HG02943 (cell line): ENCODE data around the gene PRDM2.

ENCODE experiments used
- ATAC-seq: cut with Tn5 transposase; IDR thresholded peaks from one replicate; pipeline ENCODE4 v1.9.1; 2021; ENCODE audit warnings: mild to moderate bottlenecking, low read depth, moderate library complexity; ENCODE audit not compliant: unreplicated experiment

The PRDM2 gene

DNA sequence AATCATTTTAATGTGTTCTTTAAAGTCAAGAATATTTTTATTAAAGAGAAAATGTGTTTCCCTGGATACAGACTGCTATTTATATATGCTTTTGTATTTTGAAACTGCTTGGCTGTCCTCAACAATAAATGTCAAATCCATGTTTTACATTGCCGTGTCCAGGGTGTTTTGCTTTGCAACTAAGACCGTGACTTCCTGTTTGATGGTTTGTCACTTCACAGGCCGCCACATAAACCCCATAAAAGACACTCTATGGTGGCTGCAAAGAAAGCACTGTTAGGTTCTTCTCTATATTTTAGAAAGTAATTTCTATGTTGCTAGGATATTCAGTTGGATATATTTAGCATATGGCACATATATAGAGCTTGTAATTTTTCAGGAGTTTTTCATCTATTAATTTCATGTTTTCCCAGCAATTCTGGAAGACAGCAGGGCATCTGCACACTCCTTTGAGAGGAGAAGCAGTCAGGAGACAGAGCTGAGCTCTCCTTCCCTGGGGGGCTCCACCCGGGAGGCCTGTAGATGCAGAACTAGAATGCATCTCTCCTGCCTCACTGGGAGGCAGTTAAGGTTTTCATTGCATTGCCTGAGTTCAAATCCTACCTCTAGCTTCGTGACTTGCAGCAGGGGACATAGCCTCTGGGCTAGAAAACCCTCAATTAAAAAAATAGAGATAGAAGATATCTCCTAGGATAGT, 33.1 kb downstream of the PRDM2 start:
- ATAC-seq = no peak

DNA sequence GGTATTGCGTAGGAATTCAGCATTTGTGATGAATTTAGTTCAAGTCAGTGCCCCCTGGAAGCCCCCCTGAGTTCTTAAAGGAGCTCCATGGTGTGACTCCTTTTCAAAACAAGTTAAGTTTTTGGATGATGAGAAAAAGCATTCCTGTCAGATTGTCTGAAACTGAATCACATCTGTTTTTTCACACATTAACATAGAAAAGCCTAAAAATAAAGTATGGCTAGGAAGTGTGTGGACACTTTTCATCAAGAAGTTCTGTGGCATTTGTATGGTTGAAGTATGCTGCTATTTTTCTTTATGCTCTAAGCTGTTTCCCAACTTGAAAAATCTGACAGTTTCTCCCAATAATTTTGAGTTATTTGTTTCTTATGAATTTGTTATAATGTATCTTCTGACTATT, 33.7 kb downstream of the PRDM2 start:
- ATAC-seq = no peak

DNA sequence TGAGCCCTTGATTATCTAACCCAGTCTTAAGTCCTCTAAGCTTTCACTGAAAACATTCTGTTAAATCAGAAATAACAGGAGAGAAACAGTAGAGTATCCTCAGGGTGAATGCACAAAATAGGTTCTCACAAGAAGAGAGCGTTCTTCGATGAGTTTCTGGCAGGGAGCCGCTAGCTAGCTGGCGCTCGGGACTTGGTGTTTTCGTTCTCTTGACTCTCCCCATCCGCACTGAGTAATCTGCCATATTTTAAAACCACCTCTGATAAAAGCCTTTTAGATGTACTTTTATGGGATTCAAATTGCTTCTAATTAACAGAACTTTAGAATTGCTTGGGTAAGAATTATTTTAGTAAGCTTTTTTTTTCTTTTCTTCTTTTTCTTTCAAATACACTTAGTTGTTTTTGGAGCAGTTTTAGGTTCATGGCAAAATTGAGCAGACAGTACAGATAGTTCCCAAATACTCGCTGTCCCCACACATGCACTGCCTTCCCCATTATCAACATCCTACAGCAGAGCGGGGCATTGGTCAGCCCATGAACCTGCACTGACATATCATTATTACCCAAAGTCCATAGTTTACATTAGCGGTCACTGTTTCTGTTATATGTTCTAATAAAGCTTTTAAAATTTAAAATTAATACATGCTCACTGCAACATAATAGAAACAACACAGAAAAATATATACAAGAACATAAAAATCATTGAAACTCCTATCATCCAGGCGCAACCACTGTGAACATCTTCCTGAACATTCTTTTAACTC, 35.4 kb downstream of the PRDM2 start:
- ATAC-seq = no peak

DNA sequence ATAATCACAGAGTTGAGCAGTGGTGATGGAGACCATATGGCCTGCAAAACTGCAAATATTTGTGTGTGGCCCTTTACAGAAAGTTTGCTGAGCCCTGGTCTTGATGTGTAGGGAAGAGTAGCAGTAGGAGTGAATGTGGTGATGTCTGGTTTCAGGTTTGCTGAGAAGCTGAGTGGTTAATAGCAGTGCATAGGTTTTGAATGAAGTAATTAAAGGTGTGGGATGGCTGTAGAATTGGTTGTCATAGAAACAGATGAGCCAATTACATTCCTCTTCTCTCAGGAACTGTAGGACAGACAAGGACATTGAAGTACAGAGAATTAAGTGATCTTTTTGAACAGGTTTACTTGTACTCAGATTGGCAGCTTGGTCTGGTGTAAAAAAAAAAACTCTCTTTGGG, 37.4 kb downstream of the PRDM2 start:
- ATAC-seq = no peak

DNA sequence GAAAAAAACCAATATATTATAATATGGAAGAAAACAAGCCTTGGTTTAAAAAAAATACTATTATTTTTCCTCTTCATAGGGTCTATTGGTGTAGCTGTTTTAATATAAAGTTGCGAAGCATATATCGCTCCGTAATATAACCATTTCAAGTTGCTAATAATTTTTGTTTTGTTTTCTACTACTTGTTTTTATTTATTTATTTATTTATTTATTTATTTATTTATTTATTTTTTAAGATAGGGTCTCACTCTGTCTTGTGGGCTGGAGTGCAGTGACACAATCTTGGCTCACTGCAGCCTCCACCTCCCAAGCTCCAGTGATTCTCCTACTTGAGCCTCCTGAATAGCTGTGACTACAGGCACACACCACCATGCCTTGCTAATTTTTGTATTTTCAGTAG, 46.4 kb downstream of the PRDM2 start:
- no peak for ATAC-seq

DNA sequence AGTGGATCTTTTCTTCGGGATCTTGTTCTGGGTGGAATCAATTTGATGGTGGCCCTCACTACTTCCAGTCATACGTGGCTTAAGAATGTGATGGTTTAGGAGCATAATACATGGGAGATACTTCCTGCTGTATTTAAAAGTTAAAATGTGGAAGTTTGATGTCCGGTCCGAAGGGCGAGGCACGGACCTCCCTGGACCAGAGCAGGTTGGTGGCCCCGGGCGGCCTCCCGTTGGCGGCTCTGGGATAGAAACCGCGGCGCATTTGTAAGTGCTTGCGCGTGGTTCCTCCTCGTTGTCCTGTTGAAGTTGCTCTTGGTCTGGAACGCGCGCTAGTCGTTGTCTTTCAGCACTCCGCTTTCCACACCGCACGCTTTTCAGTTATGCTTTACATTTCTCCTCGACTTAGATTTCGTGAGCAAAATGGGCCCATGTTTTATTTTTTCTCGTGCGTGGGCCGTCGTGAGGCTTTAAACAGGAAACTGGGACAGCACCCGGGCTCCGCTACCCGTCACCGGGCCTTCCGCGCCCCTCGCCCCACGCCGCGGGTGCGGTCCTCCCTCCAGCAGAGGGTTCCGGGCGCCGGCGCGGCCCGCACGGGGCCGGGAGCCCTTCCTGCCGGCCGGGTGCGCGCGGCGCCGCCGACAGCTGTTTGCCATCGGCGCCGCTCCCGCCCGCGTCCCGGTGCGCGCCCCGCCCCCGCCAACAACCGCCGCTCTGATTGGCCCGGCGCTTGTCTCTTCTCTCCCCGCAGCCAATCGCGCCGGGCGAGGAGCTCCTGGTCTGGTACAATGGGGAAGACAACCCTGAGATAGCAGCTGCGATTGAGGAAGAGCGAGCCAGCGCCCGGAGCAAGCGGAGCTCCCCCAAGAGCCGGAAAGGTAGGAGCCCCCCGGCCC, 48.9 kb downstream of the PRDM2 start:
- ATAC-seq = peak; percentile 88

DNA sequence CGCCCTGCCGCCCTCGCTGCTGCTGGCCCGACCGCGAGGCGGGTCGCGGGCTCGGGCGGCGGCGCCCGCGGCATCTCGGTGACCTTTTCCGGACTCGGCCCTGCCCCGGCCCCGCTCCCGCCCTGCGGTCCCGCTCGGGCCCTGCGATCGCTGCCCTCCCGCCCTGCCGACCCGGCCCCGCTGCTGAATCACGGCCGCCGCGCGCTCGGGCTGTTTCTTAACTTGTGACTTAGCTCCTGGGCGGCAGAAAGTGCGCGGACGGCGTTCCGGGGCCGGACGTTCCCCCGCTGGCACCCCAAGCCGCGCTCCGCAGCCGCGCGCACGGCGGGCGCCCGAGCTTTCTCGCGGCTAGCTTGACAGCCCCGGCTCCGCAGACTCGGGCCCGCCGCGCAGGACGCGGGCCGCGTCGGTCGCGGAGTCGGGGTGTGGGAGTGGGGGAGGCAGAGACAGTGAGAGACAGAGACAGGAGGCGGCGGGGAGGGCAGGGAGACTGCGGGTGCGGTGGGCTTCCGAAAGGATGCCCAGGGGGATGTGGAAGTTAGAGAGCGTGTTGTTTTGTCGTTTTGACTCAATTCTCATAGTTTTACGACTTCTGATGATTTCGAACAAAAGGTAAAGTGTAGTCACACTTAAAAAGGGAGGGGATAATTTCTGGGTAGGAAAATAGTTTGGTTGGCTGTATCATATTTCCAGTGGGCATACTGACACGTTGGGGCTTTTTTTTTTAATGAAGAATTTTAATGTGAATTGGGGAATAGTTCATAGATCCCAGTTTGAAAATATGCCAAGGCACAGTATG, 49.8 kb downstream of the PRDM2 start:
- peak; percentile 35 for ATAC-seq

DNA sequence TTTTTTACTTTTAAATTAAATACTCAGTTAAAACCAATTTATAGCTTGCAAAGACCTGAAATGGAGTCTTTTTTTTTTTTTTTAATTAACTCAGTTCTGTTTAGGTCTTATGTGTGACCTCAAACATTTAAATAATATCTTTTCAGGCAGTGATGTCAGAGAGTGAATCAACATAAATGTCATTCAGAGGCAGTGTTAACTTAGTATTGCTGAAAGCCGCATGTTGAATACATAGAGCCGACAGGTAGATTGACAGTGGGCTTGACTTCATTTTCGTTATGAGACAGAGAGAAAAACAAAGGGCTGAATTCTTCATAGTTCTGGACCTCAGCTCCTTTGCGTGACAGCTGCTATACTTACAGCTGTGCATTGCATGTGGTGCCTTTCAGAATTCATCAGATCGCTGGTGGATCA, 51.5 kb downstream of the PRDM2 start:
- no peak for ATAC-seq

DNA sequence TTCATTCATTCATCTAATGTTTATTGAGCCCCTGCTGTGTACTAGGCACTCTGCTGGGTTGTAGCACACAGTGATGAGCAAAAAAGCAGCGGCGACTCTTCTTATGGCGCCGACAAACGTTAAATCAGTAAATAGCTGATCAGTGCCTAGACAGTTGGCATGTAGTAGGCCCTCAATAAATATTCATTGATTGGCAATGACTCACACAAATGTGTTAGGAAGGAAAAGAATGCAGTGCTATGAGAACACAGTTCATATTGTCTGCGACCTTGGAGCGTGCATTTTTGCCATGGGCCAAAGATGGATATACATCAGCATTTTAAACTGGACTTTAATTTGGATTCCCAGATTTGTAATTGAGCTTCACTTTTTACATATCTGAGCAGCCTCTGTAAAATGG, 52.0 kb downstream of the PRDM2 start:
- ATAC-seq = no peak

DNA sequence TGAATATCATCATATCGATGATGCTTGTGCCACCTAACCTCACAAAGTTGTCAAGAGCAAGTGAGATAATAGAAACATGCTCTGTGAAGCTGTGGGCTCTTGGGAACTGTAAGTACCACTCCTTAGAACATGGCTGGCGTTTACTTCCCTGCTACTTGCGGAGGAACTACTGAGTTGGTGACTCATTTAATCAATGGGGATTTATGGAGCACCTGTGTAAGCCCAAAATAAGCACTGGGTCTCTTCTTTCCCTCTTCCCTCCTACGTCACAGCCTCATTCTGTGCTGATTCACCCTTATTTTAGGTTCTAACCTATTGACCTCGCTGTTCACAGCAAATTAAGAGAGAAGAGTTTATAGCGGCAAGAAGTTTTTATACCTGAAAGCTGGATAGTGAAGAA, 52.9 kb downstream of the PRDM2 start:
- no peak for ATAC-seq

DNA sequence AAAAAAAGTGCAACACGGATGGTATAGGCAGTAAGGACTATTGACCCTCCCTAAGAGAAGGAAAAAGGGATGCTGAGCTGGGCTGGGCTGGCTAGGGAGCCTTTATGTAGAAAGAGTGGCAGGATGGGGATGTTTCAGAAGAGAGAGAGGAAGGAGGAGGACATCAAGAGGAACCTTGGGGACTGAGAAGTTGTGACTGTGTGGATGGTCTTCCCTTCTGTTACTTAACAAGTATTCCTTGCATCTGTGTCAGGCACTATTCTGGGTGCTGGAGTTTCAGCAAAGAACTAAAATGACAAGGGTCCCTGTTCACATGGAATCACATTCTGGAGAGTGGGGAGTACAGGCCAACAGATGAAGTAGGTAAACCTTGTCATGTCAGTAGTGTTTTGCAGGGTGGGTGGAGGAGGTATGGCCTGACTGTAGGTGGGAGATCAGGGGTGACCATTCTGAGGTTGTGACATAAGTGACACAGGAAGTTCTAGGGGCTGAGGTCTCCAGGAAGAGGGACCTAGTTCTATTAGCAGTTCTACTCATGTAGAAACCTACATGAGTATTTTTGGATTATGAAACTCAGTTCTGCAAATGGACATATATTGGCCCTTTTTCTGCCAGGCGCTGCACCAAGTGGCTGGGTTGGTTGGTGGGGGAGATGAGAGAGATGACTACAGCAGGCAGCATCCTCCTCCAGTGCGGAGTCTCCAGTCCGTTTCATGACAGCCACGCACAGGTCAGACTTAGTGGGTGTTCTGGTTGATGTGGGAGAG, 53.8 kb downstream of the PRDM2 start:
- ATAC-seq = no peak

DNA sequence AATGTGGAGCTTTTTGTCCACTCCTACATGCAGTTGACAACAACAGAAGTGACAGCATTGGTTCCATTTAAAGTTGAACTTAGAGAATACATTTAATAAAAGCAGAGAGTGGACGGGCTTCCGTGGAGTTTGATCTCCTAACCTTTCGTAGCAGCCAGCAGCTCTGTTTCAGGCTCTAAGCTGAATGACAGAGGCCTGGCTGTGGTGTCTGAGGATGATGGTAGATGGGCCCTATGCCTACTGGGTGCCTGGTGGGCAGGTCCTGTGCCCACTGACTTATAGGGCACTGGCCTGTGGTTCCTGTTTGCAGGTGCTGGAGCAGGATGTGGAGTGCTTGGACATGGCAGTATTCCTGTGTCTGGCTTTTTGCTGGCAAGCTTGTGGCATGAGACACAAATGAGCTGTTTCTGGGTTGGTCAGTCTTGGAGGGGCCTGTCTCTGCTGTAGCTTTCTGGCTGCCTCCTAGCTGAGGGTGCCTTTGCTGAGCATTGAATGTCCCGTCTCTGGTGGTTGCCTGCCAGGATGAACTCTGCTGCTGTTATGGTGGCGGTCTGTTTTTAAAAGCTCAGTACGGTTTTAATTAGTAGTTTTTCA, 54.6 kb downstream of the PRDM2 start:
- ATAC-seq = no peak

DNA sequence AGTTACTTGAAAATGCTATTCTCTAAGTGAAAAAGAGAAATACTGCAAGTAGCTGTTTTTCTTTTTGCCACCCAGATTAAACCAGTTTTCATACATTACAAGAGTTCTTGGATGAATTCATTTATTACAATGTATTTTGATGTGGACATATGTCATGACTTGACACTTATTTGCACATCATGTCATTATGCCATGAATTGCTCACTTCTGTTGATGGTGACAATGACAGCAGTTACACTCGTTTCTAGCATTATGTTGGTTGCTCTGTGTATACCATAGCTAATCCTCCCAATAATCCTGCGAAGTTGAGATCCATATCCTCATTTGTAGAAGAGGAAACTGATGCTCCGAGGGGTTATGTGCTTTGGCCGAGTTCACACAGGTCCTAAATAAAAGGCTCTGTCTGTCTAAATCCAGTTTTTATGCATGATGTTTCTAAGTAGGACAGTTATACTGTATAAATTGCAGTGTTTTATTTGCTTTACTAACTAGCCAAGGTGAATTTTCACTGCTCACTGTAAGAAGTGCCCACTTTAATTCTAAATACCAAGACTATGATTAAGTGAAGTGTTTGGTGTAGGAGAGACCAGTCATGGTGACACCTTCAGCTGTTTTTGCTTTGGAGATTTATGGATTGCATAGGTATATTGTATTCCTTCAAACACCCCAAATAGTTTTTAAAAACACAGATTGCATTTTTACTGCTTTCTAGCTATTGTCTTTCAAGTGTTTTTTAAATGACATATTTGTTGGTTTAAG, 56.7 kb downstream of the PRDM2 start:
- no peak for ATAC-seq

DNA sequence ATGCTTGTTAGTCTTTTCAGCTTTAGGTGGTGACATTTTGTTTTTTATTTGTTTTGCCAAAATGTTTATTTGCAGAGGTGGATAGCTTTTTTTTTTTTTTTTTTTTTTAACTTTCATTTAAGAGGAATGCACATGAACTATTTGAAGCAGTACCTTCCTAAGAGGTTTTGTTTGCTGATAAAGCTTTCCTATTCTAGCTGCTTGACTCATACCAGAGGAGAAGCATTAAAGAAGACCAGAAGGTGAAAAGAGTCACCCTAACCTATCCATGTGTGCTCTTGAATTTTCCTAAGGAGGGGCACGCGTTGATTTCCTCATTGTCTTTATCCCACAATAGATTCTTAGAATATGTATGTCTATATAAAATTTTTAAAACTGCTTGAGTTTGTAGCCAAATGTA, 57.7 kb downstream of the PRDM2 start:
- no peak for ATAC-seq

DNA sequence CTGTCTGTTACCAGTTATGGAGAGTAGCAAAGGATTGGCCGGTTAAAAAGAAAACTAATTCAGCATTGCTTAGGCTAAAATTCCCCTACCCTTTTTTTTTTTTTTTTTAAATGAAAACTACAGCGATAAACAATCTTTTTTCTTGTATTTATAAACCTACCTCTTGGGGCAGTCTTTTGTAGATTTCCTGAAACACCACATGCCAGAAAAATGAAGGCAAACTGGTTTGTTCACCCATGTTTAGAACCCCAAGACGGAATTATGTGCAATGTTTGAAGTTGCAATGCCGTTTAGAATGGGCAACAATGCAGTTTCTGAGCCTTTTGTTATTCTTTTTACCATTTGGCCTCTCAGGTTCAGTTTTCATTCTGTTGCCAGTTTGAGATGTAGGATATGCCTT, 59.1 kb downstream of the PRDM2 start:
- ATAC-seq = no peak

DNA sequence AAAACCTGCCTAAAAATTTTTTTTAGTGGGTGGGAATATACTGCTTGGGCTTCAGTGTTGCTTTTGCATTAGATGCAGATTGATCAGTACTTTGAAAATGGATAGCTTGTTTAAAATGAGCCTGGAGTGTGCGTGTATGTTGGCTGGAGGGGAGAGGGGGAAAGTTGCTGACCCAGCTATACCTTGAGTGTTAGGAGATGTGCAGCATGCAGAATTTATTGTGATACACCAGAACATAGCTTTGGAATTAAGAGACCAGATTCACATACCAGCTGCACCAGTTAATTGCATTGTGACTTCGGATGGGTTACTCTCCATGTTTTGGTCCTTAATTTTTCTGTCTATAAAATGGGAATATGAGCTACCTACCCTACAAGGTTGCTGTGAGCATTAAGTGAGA, 60.4 kb downstream of the PRDM2 start:
- no peak for ATAC-seq

DNA sequence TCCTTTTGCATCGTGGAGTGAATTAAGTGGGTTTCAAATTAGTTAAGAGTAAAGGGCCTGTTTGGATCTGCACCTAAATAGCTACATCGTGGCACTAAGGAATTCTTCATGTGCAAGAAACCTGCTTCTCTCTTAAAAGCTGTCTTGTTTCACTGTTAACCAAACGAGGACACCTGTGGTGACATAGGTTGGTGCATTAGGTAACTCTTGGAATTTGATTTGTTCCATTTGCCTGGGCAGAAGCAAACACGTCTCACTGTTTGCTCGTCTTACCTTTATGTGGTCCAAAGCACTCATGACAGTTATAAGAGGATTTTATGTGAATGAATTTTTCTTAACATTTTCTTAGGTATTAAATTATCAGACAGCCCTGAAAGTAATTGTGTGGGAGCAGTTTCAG, 60.9 kb downstream of the PRDM2 start:
- no peak for ATAC-seq

DNA sequence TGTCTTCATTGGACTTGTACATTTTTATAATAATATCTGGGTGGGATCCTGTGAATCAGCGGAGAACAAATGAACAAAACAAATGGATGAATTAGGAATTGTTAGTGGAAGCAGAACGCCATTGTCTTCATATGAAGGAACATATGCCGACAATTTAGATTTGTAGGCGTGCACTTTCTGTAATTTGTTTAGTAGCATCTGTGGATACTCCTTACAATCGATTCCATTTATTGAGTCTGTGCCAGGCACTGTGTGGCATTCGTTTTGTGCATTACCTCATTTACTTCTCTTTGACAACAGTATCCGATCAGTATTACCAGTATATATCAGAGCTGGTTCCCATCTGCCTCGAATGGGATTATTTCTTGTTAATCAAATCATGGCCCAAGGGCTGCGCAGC, 61.9 kb downstream of the PRDM2 start:
- no peak for ATAC-seq

DNA sequence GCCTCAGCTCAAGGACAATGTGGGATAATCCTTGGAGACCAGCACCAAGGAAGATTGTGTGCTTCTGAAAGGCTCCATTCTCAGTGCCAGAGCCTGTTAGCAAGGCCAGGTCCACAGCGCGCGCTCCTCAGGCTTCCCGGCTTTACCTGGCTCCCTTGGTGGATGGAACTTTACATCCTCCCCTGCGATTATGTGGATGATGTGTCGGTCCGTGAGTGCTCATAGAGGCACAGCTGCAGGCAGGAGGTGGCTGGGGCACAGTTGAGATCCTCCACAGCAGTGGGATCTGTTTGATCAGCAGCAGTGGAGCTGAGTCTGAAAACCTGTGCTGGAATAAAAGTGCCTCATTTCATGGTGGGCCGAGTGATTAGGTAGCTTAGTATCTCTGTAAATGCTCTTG, 62.7 kb downstream of the PRDM2 start:
- no peak for ATAC-seq
